GM21360 (cell line): ENCODE results near the gene CNOT4.
"Not testable (repeated sequence)": the region's sequence is repeated elsewhere in the genome, so short reads cannot be mapped to it uniquely, and the experiment has no call there.

Source experiments
- ATAC-seq: cut with Tn5 transposase; IDR thresholded peaks from one replicate; pipeline ENCODE4 v1.9.1; 2021; ENCODE audit warnings: mild to moderate bottlenecking, moderate library complexity; ENCODE audit not compliant: unreplicated experiment

The CNOT4 gene

GRCh38 chr7:135459076-135459475 lies 50.8 kb downstream of the CNOT4 start:
- no peak for ATAC-seq

DNA sequence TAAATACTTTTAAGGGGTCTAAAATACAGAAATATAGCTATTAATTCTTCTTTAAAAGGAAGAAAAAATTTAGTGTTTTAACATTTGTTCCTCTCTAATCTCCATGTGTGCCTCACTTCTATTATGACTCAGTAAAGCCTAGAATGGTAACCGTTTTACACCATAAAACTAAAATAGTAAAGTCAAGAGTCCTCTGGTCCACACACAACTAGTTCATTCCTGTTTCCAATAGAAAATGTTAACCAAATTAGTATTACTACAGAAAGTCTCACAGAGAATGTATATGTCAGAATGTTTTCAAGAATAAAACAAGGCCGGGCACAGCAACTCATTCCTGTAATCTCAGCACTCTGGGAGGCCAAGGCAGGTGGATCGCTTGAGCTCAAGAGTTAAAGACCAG lies 55.8 kb downstream of the CNOT4 start:
- no peak for ATAC-seq

GRCh38 chr7:135449436-135449835 lies 60.5 kb downstream of the CNOT4 start:
- no peak for ATAC-seq

DNA sequence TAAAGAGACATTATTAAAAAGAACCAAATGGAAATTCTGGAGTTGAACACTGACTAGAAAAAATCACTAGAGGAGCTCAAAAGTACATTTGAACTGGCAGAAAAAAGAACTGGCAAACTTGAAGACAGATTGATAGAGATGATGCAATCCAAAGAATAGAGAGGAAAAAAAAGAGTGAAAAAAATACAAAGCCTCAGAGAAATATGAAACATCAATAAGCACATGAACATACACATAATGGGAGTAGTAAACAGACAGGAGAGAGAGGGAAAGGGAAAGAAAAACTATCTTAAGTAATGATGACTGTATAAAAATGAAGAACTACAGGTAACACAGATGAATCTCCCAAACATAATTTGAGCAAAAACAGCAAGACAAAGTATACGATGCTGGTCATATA lies 61.1 kb downstream of the CNOT4 start:
- ATAC-seq = no peak

GRCh38 chr7:135447748-135448147 lies 62.2 kb downstream of the CNOT4 start:
- no peak for ATAC-seq

GRCh38 chr7:135445690-135446089 lies 64.2 kb downstream of the CNOT4 start:
- ATAC-seq = no peak

DNA sequence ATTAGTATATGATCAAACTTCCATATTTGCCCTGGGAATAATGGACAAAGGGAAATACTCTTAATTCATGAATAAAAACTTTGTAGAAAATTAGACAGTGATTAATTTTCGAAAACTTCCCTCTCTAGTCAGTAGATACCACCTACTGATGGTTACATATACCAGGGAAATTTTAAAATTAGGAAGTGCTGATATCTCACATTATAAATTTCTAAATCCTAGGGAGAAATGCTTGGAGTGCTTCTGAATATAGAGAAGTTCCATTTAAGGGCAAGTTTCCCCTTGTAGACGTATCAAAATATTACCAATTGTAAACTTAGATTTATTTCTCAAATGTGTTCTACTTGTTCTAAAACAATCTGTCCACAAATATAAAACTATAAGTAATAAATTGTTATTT lies 64.6 kb downstream of the CNOT4 start:
- not testable (repeated sequence) for ATAC-seq

DNA sequence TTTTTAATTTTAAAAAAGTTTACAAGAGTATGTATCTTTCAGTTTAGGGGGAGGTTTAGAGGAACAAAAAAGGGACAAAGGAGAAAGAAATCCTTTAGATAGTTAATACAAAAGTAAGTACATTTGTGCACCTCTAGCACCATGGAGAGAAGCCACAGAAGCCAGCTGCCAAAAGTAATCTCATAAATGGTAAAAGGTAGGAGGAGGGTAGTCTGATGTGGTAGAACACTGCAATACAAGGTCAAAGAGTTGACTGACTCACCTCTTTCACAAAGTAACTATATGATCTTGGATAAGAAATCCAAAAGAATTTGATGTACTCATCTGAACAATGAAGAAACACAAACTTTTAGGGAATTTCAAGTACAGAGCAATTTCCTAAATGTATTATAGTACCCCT lies 68.1 kb downstream of the CNOT4 start:
- no peak for ATAC-seq

DNA sequence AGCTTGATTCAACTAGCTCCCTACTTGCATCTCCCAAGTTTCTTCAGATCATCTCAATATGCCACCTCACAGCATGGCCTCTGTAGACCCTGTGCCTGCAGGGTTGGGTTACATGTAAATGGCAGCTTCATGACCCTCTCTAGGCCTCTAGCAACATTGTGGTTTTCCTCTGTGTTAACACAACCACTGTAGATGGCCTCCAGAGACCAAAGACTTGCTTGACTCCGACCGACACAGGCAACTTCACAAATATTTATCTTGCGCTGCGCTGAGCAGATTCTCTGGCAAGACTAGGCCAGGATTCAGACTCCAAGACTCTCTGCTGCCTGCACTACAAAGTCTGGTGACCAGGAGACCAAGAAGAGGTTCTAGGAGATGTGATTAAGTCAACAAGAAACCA lies 75.9 kb downstream of the CNOT4 start:
- ATAC-seq = no peak

DNA sequence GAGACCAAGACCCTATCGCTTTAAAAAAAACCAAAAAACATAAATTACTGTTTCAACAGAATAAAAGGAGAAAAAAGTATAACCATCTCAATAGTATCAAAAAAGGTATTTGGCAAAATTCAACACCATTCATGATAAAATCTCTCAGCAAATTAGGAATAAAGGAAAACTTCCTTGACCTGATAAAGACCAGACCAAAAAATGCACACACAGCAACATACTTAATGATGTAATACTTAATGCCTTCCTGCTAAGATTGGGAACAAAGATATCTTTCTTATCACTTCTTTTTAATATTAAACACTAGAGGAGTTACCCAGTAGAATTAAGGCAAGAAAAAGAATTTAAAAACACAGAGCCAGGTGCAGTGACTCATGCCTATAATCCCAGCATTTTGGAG lies 79.3 kb downstream of the CNOT4 start:
- no peak for ATAC-seq

DNA sequence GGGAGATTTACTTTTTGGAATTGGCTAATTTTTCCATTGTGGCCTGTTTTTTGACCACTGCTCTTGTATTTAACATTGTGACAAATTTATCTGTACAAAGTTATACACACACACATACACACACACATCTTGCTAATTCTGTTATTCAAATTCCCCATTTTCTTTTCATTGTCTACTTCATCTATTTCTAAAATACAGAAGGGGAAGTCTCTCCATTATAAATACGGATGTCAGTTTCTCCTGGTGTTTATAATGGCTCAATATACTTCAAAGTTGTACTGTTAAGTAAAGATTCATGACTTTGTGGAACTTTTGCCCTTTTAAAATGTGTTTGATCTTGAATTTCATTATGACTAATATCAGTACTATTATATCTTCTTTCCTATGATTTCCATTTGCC lies 81.0 kb downstream of the CNOT4 start:
- no peak for ATAC-seq

GRCh38 chr7:135428011-135428410 lies 81.9 kb downstream of the CNOT4 start:
- ATAC-seq = no peak

DNA sequence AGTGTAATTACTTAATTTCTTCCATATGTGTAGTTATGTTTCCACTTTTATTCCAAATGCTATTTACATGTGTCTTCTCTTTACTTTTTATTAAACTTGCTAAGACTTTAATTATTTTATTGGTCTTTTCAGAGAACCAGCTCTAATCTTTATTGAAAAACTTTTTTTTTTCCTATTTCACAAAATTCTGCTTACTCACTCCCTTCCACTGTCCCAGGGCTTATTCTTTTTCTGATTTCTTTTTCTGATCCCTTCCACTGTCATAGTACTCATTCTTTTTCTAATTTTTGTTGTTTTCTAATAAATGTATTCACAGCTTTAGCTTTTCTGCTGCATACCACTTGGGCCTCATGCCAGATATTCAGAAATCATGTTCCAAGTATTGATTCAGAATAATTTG lies 82.7 kb downstream of the CNOT4 start:
- ATAC-seq = no peak

- no peak for ATAC-seq
These were observed 84.9 kb downstream of the CNOT4 start for GRCh38 chr7:135425036-135425435.

- ATAC-seq = no peak
These were observed 89.1 kb downstream of the CNOT4 start for GRCh38 chr7:135420786-135421185.

- ATAC-seq = no peak
These were observed 93.5 kb downstream of the CNOT4 start for GRCh38 chr7:135416431-135416830.

GRCh38 chr7:135414850-135415439 lies 95.0 kb downstream of the CNOT4 start:
- ATAC-seq = no peak

- no peak for ATAC-seq
These were observed 95.7 kb downstream of the CNOT4 start for GRCh38 chr7:135414208-135414607.

- no peak for ATAC-seq
These were observed 98.8 kb downstream of the CNOT4 start for GRCh38 chr7:135411098-135411497.

GRCh38 chr7:135410543-135410942 lies 99.4 kb downstream of the CNOT4 start:
- ATAC-seq = no peak

DNA sequence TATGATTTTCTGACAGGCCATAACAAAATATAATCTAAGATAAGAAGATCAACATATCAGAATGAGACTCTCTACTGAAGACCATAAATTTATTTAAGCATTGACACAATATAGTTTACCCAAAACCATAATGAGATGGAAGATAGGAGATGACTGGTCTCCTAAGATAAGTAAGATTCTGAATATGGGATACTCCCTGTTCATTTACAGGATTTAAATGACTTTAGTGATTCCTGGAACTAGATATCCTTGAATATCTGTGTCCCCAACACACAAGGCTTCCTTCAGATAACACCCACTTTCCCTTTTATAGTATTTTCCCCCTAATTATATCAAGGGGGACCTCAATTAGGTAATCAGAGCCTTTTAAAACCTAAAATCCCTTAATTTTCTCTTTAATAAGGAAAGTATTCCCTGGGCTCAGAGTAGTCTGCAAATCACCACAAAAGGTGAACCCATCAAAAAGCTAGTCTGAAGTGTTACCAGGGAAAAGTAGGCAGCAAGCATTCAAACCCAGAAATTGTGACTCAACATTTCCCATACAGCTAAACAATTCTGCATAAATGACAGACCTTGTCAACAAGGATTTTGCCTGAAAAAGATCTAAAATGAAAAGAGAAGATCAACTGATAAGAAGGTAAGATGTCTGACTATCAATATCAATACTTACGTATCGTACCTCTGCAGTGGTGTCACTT lies 99.9 kb downstream of the CNOT4 start:
- no peak for ATAC-seq

DNA sequence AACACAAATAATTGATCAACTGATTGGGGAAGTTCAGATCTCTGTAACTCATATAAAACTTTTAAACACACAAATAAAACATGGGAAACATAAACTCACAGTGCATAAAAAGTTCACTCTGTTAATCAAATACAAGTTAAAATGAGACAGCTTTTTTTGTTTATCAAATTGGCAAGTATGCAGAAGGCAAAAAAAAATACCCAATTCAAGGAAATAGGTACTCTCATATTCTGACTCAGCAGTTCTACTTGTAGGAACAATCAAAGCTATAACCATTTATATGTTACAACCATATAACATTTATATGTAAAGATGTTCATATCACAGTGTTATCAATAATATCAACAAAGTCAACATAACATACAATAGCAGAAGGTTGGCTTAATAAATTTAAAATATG lies 102.0 kb downstream of the CNOT4 start:
- ATAC-seq = no peak

DNA sequence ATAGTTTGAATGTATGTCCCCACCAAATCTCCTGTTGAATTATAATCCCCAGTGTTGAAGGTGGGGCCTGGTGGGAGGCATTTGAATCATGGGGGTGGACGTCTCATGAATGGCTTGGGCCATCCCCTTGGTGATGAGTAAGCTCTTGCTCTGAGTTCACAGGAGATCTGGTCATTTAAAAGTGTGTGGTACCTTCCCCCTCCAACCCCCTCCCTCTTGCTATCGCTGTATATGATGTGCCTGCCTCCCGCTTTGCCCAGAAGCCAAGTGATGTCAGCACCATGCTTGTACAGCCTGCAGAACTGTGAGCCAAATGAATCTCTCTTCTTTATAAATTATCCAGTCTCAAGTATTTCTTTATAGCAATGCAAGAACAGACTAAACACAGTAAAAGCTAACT lies 103.0 kb downstream of the CNOT4 start:
- ATAC-seq = no peak
